Measurements from ENCODE around the gene HGF.

DNA sequence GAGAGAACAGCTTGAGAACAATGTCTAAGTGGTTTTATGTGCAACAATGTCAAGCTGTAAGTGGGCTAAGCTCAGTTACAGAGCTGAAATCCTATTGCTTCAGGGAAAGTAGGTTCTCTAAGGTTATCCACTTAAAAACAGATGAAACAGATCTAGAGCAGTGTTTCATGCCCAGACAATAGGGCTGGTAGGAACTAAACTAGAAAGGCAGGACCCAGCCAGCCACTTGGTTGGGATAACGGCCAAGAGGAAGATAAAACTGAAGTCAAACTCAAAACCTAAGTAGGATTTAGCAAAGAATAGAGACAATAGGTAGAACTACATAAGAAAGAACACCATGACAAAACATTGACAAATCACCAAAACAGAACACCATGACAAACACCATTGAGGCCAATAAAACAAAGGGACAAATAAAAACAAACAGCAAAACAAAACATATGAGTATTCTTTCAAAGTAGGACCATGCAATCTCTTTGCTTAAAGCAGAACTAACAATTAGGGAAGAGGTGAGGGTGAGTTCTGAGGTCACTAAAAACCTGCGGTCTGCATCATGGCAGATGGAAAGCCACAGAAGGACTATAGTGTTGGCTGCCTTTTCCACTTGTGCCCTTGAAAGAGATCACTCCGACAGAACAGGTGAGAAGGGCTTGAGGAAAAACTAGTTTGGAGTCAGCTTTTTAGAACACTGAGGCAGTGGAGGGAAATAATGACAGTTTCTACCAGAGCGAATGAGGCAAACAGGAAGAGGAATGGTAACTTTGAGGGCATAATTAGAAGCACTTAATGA is 81.0 kb downstream of the HGF start:
- TF ChIP-seq EP300 (IDR thresholded peaks at IDR 0.05; ENCODE audit: borderline replicate concordance in 1 of 2, low read depth in 2 of 2, low read length in 2 of 2), result no peak
- TF ChIP-seq, protein P1, sequence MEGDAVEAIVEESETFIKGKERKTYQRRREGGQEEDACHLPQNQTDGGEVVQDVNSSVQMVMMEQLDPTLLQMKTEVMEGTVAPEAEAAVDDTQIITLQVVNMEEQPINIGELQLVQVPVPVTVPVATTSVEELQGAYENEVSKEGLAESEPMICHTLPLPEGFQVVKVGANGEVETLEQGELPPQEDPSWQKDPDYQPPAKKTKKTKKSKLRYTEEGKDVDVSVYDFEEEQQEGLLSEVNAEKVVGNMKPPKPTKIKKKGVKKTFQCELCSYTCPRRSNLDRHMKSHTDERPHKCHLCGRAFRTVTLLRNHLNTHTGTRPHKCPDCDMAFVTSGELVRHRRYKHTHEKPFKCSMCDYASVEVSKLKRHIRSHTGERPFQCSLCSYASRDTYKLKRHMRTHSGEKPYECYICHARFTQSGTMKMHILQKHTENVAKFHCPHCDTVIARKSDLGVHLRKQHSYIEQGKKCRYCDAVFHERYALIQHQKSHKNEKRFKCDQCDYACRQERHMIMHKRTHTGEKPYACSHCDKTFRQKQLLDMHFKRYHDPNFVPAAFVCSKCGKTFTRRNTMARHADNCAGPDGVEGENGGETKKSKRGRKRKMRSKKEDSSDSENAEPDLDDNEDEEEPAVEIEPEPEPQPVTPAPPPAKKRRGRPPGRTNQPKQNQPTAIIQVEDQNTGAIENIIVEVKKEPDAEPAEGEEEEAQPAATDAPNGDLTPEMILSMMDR (IDR thresholded peaks at IDR 0.05; ENCODE audit: control extremely low read depth in 1 of 3, insufficient read depth in 1 of 3, low read depth in 1 of 3, low read length in 3 of 3), result no peak
- no peak for TF ChIP-seq CBX5 (IDR thresholded peaks at IDR 0.05; ENCODE audit: low read depth, low read length)
- no peak for TF ChIP-seq POLR2A (IDR thresholded peaks at IDR 0.05; ENCODE audit: control extremely low read depth in 1 of 2, low read depth in 2 of 2, low read length in 2 of 2)
